ENCODE measurements around the gene MTHFSD.

Gene MTHFSD

DNA sequence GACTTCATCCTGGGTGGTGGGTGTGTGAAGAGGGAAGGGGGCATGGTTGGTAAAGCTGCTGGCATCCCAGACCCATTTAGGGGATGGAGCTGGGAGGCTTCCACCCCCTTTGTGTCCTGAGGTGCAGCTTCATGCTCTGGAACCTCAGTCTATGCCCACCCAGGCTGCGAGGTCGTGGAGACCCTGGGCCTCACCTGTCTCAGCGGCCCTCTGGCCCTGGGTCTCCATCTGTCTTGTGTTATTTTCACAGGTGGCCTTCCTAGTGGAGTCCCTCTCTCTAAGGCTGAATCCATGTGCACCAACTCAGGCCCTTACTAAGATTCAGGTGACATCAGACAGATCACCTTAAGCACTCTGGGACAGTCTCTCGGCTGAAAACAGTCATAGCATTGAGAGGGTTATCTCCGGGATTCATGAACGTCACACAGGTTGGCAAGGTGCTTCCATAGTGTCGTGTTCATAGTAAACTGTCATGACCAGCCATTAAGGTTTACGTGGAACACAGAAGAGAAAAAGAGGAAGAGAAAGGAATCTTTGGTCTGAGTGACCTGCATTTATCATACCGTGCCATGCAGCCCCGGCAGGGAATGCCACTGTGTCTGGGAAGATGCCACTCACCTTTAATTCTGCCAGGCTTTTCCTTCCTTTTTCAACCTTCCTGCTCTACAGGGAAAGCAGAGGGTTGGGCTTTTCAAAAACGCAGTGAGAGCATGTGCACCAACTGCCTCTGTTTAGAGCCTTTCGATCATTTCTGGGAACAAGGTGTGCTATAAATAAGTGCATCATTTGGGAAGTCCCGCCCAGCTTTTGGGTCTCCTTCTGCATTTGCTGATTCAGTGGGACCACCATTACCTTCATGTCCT is 18.8 kb upstream of the MTHFSD start:
- ATAC-seq, result no peak
- no peak for TF ChIP-seq ZNF565 (CRISPR knock-in tag; conservative IDR thresholded peaks at IDR 0.05; ENCODE audit: low read depth)
- TF ChIP-seq CSDC2 (CRISPR knock-in tag; IDR thresholded peaks at IDR 0.05), result no peak
- TF ChIP-seq TCF4 (CRISPR knock-in tag; IDR thresholded peaks at IDR 0.05; ENCODE audit: borderline replicate concordance), result no peak
- TF ChIP-seq ZC3H10 (CRISPR knock-in tag; IDR thresholded peaks at IDR 0.05), result no peak
- no peak for TF ChIP-seq PPARA (CRISPR knock-in tag; IDR thresholded peaks at IDR 0.05; ENCODE audit: borderline replicate concordance)
- no peak for TF ChIP-seq TOX (CRISPR knock-in tag; IDR thresholded peaks at IDR 0.05; ENCODE audit: borderline replicate concordance)
- TF ChIP-seq CREB5 (CRISPR knock-in tag; IDR thresholded peaks at IDR 0.05; ENCODE audit: low read depth), result no peak
- no peak for TF ChIP-seq ARNTL (CRISPR knock-in tag; IDR thresholded peaks at IDR 0.05; ENCODE audit: borderline replicate concordance, low read depth)
- TF ChIP-seq SNAI2 (CRISPR knock-in tag; IDR thresholded peaks at IDR 0.05), result no peak
- no peak for TF ChIP-seq GLIS3 (CRISPR knock-in tag; IDR thresholded peaks at IDR 0.05)
- no peak for TF ChIP-seq ZNF8 (CRISPR knock-in tag; IDR thresholded peaks at IDR 0.05)
- no peak for TF ChIP-seq ZFP30 (CRISPR knock-in tag; IDR thresholded peaks at IDR 0.05)
- TF ChIP-seq ZFP3 (CRISPR knock-in tag; IDR thresholded peaks at IDR 0.05), result no peak

DNA sequence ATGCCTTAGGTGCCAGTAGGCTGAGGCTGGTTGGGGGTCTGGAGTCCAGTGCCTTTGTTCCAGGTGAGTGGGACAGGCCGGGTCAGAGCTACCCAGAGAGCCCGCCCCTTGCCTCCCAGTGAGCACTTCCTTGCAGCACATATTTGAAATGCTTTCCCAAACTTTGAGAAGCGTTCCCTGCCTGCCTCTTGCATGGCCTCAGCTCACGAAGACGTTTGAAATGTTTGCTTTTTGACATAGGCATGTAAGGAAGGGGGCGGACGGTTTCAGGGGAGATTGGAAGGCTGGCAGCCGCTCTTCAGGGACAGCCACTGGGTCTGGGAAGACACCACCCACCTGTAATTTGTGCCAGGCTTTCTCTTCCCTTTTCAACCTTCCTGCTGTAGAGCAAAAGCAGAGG is 18.2 kb upstream of the MTHFSD start:
- TF ChIP-seq GLIS3 (CRISPR knock-in tag; IDR thresholded peaks at IDR 0.05) (no peak), BACH2 (CRISPR knock-in tag; IDR thresholded peaks at IDR 0.05; ENCODE audit: borderline replicate concordance) (no peak), ARNTL (CRISPR knock-in tag; IDR thresholded peaks at IDR 0.05; ENCODE audit: borderline replicate concordance, low read depth) (no peak), ESRRG (CRISPR knock-in tag; IDR thresholded peaks at IDR 0.05) (no peak)
- TF ChIP-seq, protein P1, sequence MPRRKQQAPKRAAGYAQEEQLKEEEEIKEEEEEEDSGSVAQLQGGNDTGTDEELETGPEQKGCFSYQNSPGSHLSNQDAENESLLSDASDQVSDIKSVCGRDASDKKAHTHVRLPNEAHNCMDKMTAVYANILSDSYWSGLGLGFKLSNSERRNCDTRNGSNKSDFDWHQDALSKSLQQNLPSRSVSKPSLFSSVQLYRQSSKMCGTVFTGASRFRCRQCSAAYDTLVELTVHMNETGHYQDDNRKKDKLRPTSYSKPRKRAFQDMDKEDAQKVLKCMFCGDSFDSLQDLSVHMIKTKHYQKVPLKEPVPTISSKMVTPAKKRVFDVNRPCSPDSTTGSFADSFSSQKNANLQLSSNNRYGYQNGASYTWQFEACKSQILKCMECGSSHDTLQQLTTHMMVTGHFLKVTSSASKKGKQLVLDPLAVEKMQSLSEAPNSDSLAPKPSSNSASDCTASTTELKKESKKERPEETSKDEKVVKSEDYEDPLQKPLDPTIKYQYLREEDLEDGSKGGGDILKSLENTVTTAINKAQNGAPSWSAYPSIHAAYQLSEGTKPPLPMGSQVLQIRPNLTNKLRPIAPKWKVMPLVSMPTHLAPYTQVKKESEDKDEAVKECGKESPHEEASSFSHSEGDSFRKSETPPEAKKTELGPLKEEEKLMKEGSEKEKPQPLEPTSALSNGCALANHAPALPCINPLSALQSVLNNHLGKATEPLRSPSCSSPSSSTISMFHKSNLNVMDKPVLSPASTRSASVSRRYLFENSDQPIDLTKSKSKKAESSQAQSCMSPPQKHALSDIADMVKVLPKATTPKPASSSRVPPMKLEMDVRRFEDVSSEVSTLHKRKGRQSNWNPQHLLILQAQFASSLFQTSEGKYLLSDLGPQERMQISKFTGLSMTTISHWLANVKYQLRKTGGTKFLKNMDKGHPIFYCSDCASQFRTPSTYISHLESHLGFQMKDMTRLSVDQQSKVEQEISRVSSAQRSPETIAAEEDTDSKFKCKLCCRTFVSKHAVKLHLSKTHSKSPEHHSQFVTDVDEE (CRISPR knock-in tag; IDR thresholded peaks at IDR 0.05), result no peak
- TF ChIP-seq, protein P2, sequence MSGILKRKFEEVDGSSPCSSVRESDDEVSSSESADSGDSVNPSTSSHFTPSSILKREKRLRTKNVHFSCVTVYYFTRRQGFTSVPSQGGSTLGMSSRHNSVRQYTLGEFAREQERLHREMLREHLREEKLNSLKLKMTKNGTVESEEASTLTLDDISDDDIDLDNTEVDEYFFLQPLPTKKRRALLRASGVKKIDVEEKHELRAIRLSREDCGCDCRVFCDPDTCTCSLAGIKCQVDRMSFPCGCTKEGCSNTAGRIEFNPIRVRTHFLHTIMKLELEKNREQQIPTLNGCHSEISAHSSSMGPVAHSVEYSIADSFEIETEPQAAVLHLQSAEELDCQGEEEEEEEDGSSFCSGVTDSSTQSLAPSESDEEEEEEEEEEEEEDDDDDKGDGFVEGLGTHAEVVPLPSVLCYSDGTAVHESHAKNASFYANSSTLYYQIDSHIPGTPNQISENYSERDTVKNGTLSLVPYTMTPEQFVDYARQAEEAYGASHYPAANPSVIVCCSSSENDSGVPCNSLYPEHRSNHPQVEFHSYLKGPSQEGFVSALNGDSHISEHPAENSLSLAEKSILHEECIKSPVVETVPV (CRISPR knock-in tag; IDR thresholded peaks at IDR 0.05), result no peak
- ATAC-seq, result no peak

DNA sequence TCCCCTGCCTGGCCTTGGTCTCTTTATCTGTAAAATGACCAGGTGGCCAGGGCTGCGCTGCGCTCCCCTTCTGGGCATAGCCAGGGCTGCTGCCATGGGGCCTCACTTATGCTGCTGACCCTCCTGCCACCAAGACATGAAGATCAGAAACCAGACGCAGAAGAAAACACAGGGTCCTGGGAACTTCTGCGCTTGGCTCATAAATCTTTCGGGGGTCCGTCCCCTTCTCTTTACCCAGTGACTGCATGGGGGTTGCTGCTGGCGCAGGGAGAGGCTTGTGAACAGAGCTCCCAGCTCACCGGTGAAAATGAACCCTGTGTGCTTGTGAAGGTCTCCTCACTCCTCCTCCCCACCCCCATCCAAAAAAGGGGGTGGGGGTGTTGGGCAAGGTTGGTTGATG is 17.6 kb upstream of the MTHFSD start:
- no peak for TF ChIP-seq ZNF565 (CRISPR knock-in tag; conservative IDR thresholded peaks at IDR 0.05; ENCODE audit: low read depth)
- TF ChIP-seq ESRRG (CRISPR knock-in tag; IDR thresholded peaks at IDR 0.05), result no peak
- TF ChIP-seq ZNF8 (CRISPR knock-in tag; IDR thresholded peaks at IDR 0.05), result no peak
- TF ChIP-seq POU6F1 (CRISPR knock-in tag; IDR thresholded peaks at IDR 0.05; ENCODE audit: borderline replicate concordance, low read depth), result no peak
- TF ChIP-seq TOX (CRISPR knock-in tag; IDR thresholded peaks at IDR 0.05; ENCODE audit: borderline replicate concordance), result no peak
- TF ChIP-seq ARNTL (CRISPR knock-in tag; IDR thresholded peaks at IDR 0.05; ENCODE audit: borderline replicate concordance, low read depth), result no peak
- TF ChIP-seq, protein P3, sequence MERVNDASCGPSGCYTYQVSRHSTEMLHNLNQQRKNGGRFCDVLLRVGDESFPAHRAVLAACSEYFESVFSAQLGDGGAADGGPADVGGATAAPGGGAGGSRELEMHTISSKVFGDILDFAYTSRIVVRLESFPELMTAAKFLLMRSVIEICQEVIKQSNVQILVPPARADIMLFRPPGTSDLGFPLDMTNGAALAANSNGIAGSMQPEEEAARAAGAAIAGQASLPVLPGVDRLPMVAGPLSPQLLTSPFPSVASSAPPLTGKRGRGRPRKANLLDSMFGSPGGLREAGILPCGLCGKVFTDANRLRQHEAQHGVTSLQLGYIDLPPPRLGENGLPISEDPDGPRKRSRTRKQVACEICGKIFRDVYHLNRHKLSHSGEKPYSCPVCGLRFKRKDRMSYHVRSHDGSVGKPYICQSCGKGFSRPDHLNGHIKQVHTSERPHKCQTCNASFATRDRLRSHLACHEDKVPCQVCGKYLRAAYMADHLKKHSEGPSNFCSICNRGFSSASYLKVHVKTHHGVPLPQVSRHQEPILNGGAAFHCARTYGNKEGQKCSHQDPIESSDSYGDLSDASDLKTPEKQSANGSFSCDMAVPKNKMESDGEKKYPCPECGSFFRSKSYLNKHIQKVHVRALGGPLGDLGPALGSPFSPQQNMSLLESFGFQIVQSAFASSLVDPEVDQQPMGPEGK (CRISPR knock-in tag; IDR thresholded peaks at IDR 0.05; ENCODE audit: borderline replicate concordance), result no peak
- TF ChIP-seq TCF4 (CRISPR knock-in tag; IDR thresholded peaks at IDR 0.05; ENCODE audit: borderline replicate concordance), result no peak
- TF ChIP-seq, protein P1 (CRISPR knock-in tag; IDR thresholded peaks at IDR 0.05), result no peak
- no peak for ATAC-seq
